ENCODE results near the gene MRPL3.

GRCh38 chr3:131537531-131537930 lies 34.8 kb upstream of the MRPL3 start:
- TF ChIP-seq, protein P1, sequence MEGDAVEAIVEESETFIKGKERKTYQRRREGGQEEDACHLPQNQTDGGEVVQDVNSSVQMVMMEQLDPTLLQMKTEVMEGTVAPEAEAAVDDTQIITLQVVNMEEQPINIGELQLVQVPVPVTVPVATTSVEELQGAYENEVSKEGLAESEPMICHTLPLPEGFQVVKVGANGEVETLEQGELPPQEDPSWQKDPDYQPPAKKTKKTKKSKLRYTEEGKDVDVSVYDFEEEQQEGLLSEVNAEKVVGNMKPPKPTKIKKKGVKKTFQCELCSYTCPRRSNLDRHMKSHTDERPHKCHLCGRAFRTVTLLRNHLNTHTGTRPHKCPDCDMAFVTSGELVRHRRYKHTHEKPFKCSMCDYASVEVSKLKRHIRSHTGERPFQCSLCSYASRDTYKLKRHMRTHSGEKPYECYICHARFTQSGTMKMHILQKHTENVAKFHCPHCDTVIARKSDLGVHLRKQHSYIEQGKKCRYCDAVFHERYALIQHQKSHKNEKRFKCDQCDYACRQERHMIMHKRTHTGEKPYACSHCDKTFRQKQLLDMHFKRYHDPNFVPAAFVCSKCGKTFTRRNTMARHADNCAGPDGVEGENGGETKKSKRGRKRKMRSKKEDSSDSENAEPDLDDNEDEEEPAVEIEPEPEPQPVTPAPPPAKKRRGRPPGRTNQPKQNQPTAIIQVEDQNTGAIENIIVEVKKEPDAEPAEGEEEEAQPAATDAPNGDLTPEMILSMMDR (conservative IDR thresholded peaks at IDR 0.05; ENCODE audit: low read depth, low read length), result no peak
- TF ChIP-seq EZH2 (IDR thresholded peaks at IDR 0.05; ENCODE audit: borderline replicate concordance, low read depth, low read length, poor library complexity, severe bottlenecking), result no peak
